H9 (cell line): ENCODE results near the gene MINDY4. TPM values are rescaled to one million over a fixed set of nuclear protein-coding genes. Genes with fewer than 3 reads are reported as not detected.

Experiments used
- DNase-seq: peaks from one replicate; pipeline ENCODE4 v3.0.0-alpha.2; 2017
- H2AFZ ChIP-seq: one replicate; pipeline ENCODE4 v1.6.1; 2013; ENCODE audit warnings: mild to moderate bottlenecking, low read length, control low read depth, moderate library complexity
- H2AK5ac ChIP-seq: 2 replicates; pipeline ENCODE4 v1.6.1; 2013; ENCODE audit warnings: low read length, control low read depth, mixed read lengths; ENCODE audit not compliant: insufficient read length
- H2BK120ac ChIP-seq: one replicate; pipeline ENCODE4 v1.6.1; 2013; ENCODE audit warnings: low read depth, mild to moderate bottlenecking, low read length, control low read depth, inconsistent platforms; ENCODE audit not compliant: poor library complexity, severe bottlenecking
- H2BK12ac ChIP-seq: 2 replicates; pipeline ENCODE4 v1.6.1; 2013; ENCODE audit warnings: low read length, control low read depth, mixed read lengths, low read depth; ENCODE audit not compliant: insufficient read length
- H2BK15ac ChIP-seq: 2 replicates; pipeline ENCODE4 v1.6.1; 2013; ENCODE audit warnings: low read depth, low read length, control low read depth
- H2BK20ac ChIP-seq: one replicate; pipeline ENCODE4 v1.6.1; 2013; ENCODE audit warnings: low read depth, mild to moderate bottlenecking, low read length, control low read depth, inconsistent platforms; ENCODE audit not compliant: poor library complexity, severe bottlenecking
- H2BK5ac ChIP-seq: 2 replicates; pipeline ENCODE4 v1.6.1; 2013; ENCODE audit warnings: low read length, control low read depth, mixed read lengths; ENCODE audit not compliant: insufficient read length
- H3K14ac ChIP-seq: 2 replicates; pipeline ENCODE4 v1.6.1; 2013; ENCODE audit warnings: low read length, control low read depth; ENCODE audit not compliant: insufficient read depth
- H3K18ac ChIP-seq: 2 replicates; pipeline ENCODE4 v1.6.1; 2013; ENCODE audit warnings: low read depth, mild to moderate bottlenecking, mixed read lengths, low read length, control low read depth; ENCODE audit not compliant: insufficient read length
- H3K23ac ChIP-seq: 2 replicates; pipeline ENCODE4 v1.6.1; 2013; ENCODE audit warnings: low read length, control low read depth, mixed read lengths, low read depth; ENCODE audit not compliant: insufficient read length
- H3K23me2 ChIP-seq: 2 replicates; pipeline ENCODE4 v1.6.1; 2013; ENCODE audit warnings: low read depth, mild to moderate bottlenecking, mixed read lengths, low read length, control low read depth; ENCODE audit not compliant: insufficient read length, poor library complexity, severe bottlenecking
- H3K27ac ChIP-seq: 2 replicates; pipeline ENCODE4 v1.5.1; 2013; ENCODE audit warnings: low read length, control low read depth, mixed read lengths, low read depth; ENCODE audit not compliant: insufficient read length
- H3K27me3 ChIP-seq: 2 replicates; pipeline ENCODE4 v1.6.1; 2013; ENCODE audit warnings: low read length, control low read depth, inconsistent platforms; ENCODE audit not compliant: insufficient read depth
- H3K4ac ChIP-seq: 2 replicates; pipeline ENCODE4 v1.6.1; 2013; ENCODE audit warnings: low read depth, mild to moderate bottlenecking, control low read depth, inconsistent platforms, low read length, moderate library complexity
- H3K4me1 ChIP-seq: 2 replicates; pipeline ENCODE4 v1.6.1; 2013; ENCODE audit warnings: low read length, control low read depth, inconsistent platforms; ENCODE audit not compliant: insufficient read depth
- H3K4me2 ChIP-seq: 2 replicates; pipeline ENCODE4 v1.6.1; 2013; ENCODE audit warnings: low read length, control low read depth, mixed read lengths; ENCODE audit not compliant: insufficient read length, insufficient read depth
- H3K56ac ChIP-seq: 2 replicates; pipeline ENCODE4 v1.6.1; 2013; ENCODE audit warnings: low read depth, mild to moderate bottlenecking, mixed read lengths, low read length, control low read depth; ENCODE audit not compliant: insufficient read length
- H3K79me1 ChIP-seq: 2 replicates; pipeline ENCODE4 v1.6.1; 2013; ENCODE audit warnings: low read depth, mild to moderate bottlenecking, moderate library complexity, low read length, control low read depth, inconsistent platforms; ENCODE audit not compliant: insufficient read depth, poor library complexity, severe bottlenecking
- H3K79me2 ChIP-seq: 2 replicates; pipeline ENCODE4 v1.6.1; 2013; ENCODE audit warnings: low read length, control low read depth, inconsistent platforms; ENCODE audit not compliant: insufficient read depth
- H3K9ac ChIP-seq: 2 replicates; pipeline ENCODE4 v1.6.1; 2013; ENCODE audit warnings: low read length, control low read depth, mixed read lengths; ENCODE audit not compliant: insufficient read length; ENCODE audit errors: extremely low read depth
- H3K9me3 ChIP-seq: one replicate; pipeline ENCODE4 v1.6.1; 2013; ENCODE audit warnings: low read depth, low read length, inconsistent platforms; ENCODE audit not compliant: control insufficient read depth
- H3T11ph ChIP-seq: one replicate; pipeline ENCODE4 v1.6.1; 2013; ENCODE audit warnings: mild to moderate bottlenecking, low read length, control low read depth, inconsistent platforms
- H4K20me1 ChIP-seq: one replicate; pipeline ENCODE4 v1.6.1; 2013; ENCODE audit not compliant: control insufficient read depth, insufficient read length, insufficient read depth
- H4K5ac ChIP-seq: 2 replicates; pipeline ENCODE4 v1.6.1; 2013; ENCODE audit warnings: low read depth, mild to moderate bottlenecking, mixed read lengths, low read length, control low read depth; ENCODE audit not compliant: insufficient read length
- H4K8ac ChIP-seq: replicated peaks from 2 replicates; pipeline ENCODE4 v1.6.1; 2013; ENCODE audit warnings: low read length, control low read depth, mixed read lengths, low read depth; ENCODE audit not compliant: insufficient read length
- H4K91ac ChIP-seq: 2 replicates; pipeline ENCODE4 v1.6.1; 2013; ENCODE audit warnings: low read depth, mild to moderate bottlenecking, moderate library complexity, mixed read lengths, low read length, control low read depth; ENCODE audit not compliant: insufficient read length
- H3K27ac Mint-ChIP-seq, 3 experiments: 2 replicates in 2 of 3; 3 replicates in 1 of 3; pipeline ENCODE4 v1.8.0; 2020 to 2021; ENCODE audit warnings: mixed read lengths in 3 of 3, mild to moderate bottlenecking in 1 of 3, moderate library complexity in 1 of 3
- H3K27me3 Mint-ChIP-seq: 2 replicates; pipeline ENCODE4 v1.8.0; 2021; ENCODE audit warnings: low read depth, mild to moderate bottlenecking, moderate library complexity, mixed read lengths
- H3K36me3 Mint-ChIP-seq, 3 experiments: 2 replicates in 2 of 3; 3 replicates in 1 of 3; pipeline ENCODE4 v1.8.0; 2020 to 2021; ENCODE audit warnings: low read depth in 3 of 3, mixed read lengths in 3 of 3; ENCODE audit not compliant: insufficient read depth in 1 of 3
- H3K4me1 Mint-ChIP-seq, 2 experiments: 2 replicates each; pipeline ENCODE4 v1.8.0; 2020; ENCODE audit warnings: mixed read lengths in 2 of 2
- H3K4me3 Mint-ChIP-seq, 2 experiments: 2 replicates in 1 of 2; 3 replicates in 1 of 2; pipeline ENCODE4 v1.8.0; 2020 to 2021; ENCODE audit warnings: mild to moderate bottlenecking in 2 of 2, mixed read lengths in 2 of 2, moderate library complexity in 1 of 2
- H3K9me3 Mint-ChIP-seq, 2 experiments: 2 replicates in 1 of 2; 3 replicates in 1 of 2; pipeline ENCODE4 v1.8.0; 2020; ENCODE audit warnings: mild to moderate bottlenecking in 2 of 2, mixed read lengths in 2 of 2, moderate library complexity in 1 of 2
- WGBS: extraction: QIAGEN DNeasy Blood & Tissue Kit; methylation state at CpG from one replicate; pipeline ENCODE4 v1.1.7; 2013; ENCODE audit warnings: missing lambda C conversion rate, low lambda C conversion rate, mixed read lengths; ENCODE audit not compliant: insufficient read length; ENCODE audit errors: extremely low coverage; 5-methylcytosine and 5-hydroxymethylcytosine counted together
- total RNA-seq: library from RNA; stranded (reverse); gene quantifications from 2 replicates; pipeline ENCODE4 v1.2.1, GENCODE V29; 2021
- TF ChIP-seq, protein P1 (sequence below): fragments of 200-600 bp; sonication (generic); conservative IDR thresholded peaks from 3 replicates; pipeline ENCODE4 v1.8.0; 2021; ENCODE audit warnings: antibody characterized with exemption, mild to moderate bottlenecking

MINDY4 gene
- total RNA-seq, 1 experiment from 2014 or later, result 3.1 TPM

DNA sequence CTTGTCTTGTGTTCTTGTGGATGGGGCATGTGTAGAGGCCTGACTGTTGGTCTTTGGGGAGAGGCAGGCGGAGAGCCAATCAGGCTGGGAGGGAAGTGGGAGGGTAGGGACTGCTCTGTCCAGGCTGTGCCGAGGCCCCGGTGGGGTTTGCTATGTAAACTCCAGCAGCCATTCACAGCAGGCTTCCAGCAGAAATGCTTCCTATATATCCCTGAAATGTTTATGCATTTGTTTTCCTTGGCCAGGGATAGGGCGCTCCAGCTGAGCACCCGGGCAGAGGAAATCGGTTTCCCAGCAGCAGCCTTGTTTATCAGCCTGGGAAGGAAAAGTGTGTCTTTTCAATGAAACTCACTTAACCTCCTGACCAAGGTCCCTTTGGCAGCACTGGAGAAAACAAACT is 122.1 kb downstream of the MINDY4 start:
- H2AK5ac ChIP-seq, result no peak overlapping the region
- no peak overlapping the region for H3K18ac ChIP-seq
- H3K56ac ChIP-seq, result no peak overlapping the region
- no peak overlapping the region for H2BK15ac ChIP-seq
- H3K9ac ChIP-seq, result no peak overlapping the region
- Mint-ChIP-seq H3K27me3 (peaks cover 7% of the 10 kb centered on the region; the same call in 1 of the 2 replicates), H3K36me3 (no peaks in the 10 kb centered on the region), H3K4me3 (no peak overlapping the region), H3K4me1 (peaks cover 10 to 20% of the 10 kb centered on the region in 2 experiments; a peak in 3 of 4 replicates), H3K9me3 (no peaks in the 10 kb centered on the region; a peak in 1 of 5 replicates), H3K27ac (no peak overlapping the region)
- H2BK120ac ChIP-seq, result no peak overlapping the region
- no peaks in the 10 kb centered on the region for H4K20me1 ChIP-seq
- WGBS, result no CpG with 5 or more reads among the region's 6 CpGs
- no peak for DNase-seq
- no peak overlapping the region for H3T11ph ChIP-seq
- H3K14ac ChIP-seq, result no peak overlapping the region
- no peaks in the 10 kb centered on the region for H3K9me3 ChIP-seq
- H3K79me2 ChIP-seq, result no peaks in the 10 kb centered on the region
- no peak overlapping the region for H2BK20ac ChIP-seq
- no peak overlapping the region for H3K4ac ChIP-seq
- no peak overlapping the region for H3K27ac ChIP-seq
- H4K8ac ChIP-seq, result no peak overlapping the region
- H4K91ac ChIP-seq, result no peak overlapping the region
- no peak overlapping the region for H4K5ac ChIP-seq
- no peak overlapping the region for H3K4me2 ChIP-seq
- no peak overlapping the region for H3K23ac ChIP-seq
- no peaks in the 10 kb centered on the region for H3K27me3 ChIP-seq
- H2BK5ac ChIP-seq, result no peak overlapping the region
- H3K23me2 ChIP-seq, result no peaks in the 10 kb centered on the region
- H2AFZ ChIP-seq, result no peak overlapping the region
- TF ChIP-seq, protein P1, sequence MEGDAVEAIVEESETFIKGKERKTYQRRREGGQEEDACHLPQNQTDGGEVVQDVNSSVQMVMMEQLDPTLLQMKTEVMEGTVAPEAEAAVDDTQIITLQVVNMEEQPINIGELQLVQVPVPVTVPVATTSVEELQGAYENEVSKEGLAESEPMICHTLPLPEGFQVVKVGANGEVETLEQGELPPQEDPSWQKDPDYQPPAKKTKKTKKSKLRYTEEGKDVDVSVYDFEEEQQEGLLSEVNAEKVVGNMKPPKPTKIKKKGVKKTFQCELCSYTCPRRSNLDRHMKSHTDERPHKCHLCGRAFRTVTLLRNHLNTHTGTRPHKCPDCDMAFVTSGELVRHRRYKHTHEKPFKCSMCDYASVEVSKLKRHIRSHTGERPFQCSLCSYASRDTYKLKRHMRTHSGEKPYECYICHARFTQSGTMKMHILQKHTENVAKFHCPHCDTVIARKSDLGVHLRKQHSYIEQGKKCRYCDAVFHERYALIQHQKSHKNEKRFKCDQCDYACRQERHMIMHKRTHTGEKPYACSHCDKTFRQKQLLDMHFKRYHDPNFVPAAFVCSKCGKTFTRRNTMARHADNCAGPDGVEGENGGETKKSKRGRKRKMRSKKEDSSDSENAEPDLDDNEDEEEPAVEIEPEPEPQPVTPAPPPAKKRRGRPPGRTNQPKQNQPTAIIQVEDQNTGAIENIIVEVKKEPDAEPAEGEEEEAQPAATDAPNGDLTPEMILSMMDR, result no peak
- no peaks in the 10 kb centered on the region for H3K79me1 ChIP-seq
- no peak overlapping the region for H2BK12ac ChIP-seq
- no peaks in the 10 kb centered on the region for H3K4me1 ChIP-seq
